HepG2 (cell line): Measurements from ENCODE around the gene ATG2A. TPM values are rescaled to one million over a fixed set of nuclear protein-coding genes. Genes with fewer than 3 reads are reported as not detected.

Source experiments
- CBFB ChIP-seq: sonication (generic); formaldehyde crosslinking; IDR thresholded peaks from 2 replicates; pipeline ENCODE4 v1.4.0; 2020; ENCODE audit warnings: missing genetic modification reagents
- EP300 ChIP-seq, 3 experiments: sonication (generic) in 1 of 3; formaldehyde crosslinking in 1 of 3; IDR thresholded peaks; 2 replicates each; pipeline versions ENCODE4 v1.5.1 to v1.6.1; 2011 to 2020; ENCODE audit warnings: low read depth in 2 of 3, low read length in 2 of 3, borderline replicate concordance in 1 of 3, improper control_type of control experiment in 1 of 3, mild to moderate bottlenecking in 1 of 3, missing genetic modification reagents in 1 of 3, moderate library complexity in 1 of 3
- HOXD1 ChIP-seq: sonication (generic); formaldehyde crosslinking; IDR thresholded peaks from 2 replicates; pipeline ENCODE4 v1.5.0; 2020; ENCODE audit warnings: missing genetic modification reagents
- JUN ChIP-seq: sonication (generic); formaldehyde crosslinking; IDR thresholded peaks from 2 replicates; pipeline ENCODE4 v1.4.0; 2020; ENCODE audit warnings: mild to moderate bottlenecking, missing genetic modification reagents
- KDM4B ChIP-seq: sonication (generic); formaldehyde crosslinking; IDR thresholded peaks from 2 replicates; pipeline ENCODE4 v1.4.0; 2020; ENCODE audit warnings: missing genetic modification reagents
- PCBP2 ChIP-seq: fragments of 200-400 bp; formaldehyde crosslinking; optimal IDR thresholded peaks from 2 replicates; pipeline ENCODE3; 2018; ENCODE audit warnings: low read length, low read depth; ENCODE audit not compliant: poor library complexity, severe bottlenecking
- SP4 ChIP-seq: sonication (generic); formaldehyde crosslinking; IDR thresholded peaks from 2 replicates; pipeline ENCODE4 v1.8.1; 2023; ENCODE audit warnings: mild to moderate bottlenecking, missing genetic modification reagents
- TGIF2 ChIP-seq: IDR thresholded peaks from 2 replicates; pipeline ENCODE4 v1.6.1; 2016; ENCODE audit warnings: control low read depth, missing compliant biosample characterization
- ZNF160 ChIP-seq: sonication (generic); formaldehyde crosslinking; IDR thresholded peaks from 2 replicates; pipeline ENCODE4 v1.8.0; 2022; ENCODE audit warnings: mild to moderate bottlenecking, inconsistent platforms, missing genetic modification reagents
- ZNF296 ChIP-seq: sonication (generic); formaldehyde crosslinking; conservative IDR thresholded peaks from 2 replicates; pipeline ENCODE4 v1.5.0; 2020; ENCODE audit warnings: mild to moderate bottlenecking, missing genetic modification reagents
- ZNF562 ChIP-seq: sonication (generic); formaldehyde crosslinking; IDR thresholded peaks from 2 replicates; pipeline ENCODE4 v1.8.0; 2022; ENCODE audit warnings: missing genetic modification reagents, borderline replicate concordance
- ZNF629 ChIP-seq: sonication (generic); formaldehyde crosslinking; conservative IDR thresholded peaks from 2 replicates; pipeline ENCODE4 v1.5.0; 2020; ENCODE audit warnings: missing genetic modification reagents
- polyA plus RNA-seq, 8 experiments: library from polyadenylated mRNA; depleted of rRNA in 3 of 8; stranded (reverse) in 7 of 8; unstranded in 1 of 8; fragments of >200 nt; fragmentation: Illumina TruSeq in 4 of 8; extraction: Trizol in 4 of 8; gene quantifications; 2 replicates each; pipeline versions ENCODE4 v1.2.1 to v1.2.3, GENCODE V29; 2011 to 2016; ENCODE audit warnings: low read depth in 4 of 8, missing spikeins in 1 of 8, mixed read lengths in 1 of 8; ENCODE audit not compliant: insufficient read depth in 1 of 8
- total RNA-seq, 5 experiments: library from RNA; depleted of rRNA; stranded (reverse); fragments of >200 nt; fragmentation: Illumina TruSeq; extraction: Trizol; gene quantifications; 2 replicates each; pipeline ENCODE4 v1.2.3, GENCODE V29; 2016; ENCODE audit warnings: low read depth in 1 of 5
- TF ChIP-seq, protein P1 (sequence below): IDR thresholded peaks from 2 replicates; pipeline ENCODE4 v1.6.1; 2012; ENCODE audit warnings: low read depth, low read length, improper control_type of control experiment
- TF ChIP-seq, protein P2 (sequence below): sonication (generic); formaldehyde crosslinking; IDR thresholded peaks from 2 replicates; pipeline ENCODE4 v1.8.1; 2022; ENCODE audit warnings: mild to moderate bottlenecking, missing genetic modification reagents
- TF ChIP-seq, protein P3 (sequence below): sonication (generic); formaldehyde crosslinking; IDR thresholded peaks from 2 replicates; pipeline ENCODE4 v1.8.0; 2022; ENCODE audit warnings: missing genetic modification reagents, mild to moderate bottlenecking, inconsistent platforms, borderline replicate concordance
- TF ChIP-seq, protein P4 (sequence below): sonication (generic); formaldehyde crosslinking; IDR thresholded peaks from one replicate; pipeline ENCODE4 v1.5.1; 2020; ENCODE audit warnings: mild to moderate bottlenecking, missing genetic modification reagents; ENCODE audit errors: not compliant biosample characterization

Gene ATG2A
- total and polyA plus RNA-seq, 2 of the 13 experiments (the other 11 are each of a cell fraction or from before 2014, with no cell fraction given), result 6.7 to 8.0 TPM

DNA sequence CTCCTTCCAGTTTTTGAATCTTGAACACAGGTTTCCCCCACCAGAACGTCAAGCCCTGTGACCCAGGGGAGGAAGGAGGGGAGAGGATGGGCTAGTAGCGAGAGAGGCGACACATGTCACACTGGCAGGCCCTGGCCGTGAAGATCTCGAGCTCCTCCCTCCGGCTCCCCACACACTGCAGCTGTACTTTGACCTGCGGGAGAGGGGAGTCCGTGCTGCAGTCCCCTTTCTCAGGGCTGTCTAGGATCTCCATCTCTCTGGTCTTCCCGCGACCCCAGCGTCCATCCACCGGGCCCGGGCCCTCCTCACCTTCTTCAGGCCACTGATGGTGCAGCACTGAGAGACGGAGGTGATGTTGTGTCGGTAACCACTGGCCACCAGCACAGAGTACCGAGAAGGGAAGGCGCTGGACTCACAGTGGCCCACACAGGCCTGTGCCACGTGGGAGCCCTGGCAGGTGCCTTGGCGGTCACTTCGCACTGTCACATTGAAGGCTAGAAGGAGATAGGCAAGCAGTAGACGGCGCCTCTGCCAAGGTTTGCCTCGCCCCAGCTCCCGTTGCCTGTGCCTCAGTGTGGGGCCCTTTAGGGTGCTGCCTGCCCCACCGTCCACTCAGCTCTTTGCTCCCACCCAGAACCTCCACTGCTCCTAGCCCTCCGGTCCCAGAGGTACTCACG is 17.8 kb upstream of the ATG2A start (continued):
- TF ChIP-seq, protein P1, sequence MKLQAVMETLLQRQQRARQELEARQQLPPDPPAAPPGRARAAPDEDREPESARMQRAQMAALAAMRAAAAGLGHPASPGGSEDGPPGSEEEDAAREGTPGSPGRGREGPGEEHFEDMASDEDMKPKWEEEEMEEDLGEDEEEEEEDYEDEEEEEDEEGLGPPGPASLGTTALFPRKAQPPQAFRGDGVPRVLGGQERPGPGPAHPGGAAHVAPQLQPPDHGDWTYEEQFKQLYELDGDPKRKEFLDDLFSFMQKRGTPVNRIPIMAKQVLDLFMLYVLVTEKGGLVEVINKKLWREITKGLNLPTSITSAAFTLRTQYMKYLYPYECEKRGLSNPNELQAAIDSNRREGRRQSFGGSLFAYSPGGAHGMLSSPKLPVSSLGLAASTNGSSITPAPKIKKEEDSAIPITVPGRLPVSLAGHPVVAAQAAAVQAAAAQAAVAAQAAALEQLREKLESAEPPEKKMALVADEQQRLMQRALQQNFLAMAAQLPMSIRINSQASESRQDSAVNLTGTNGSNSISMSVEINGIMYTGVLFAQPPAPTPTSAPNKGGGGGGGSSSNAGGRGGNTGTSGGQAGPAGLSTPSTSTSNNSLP, result no peak
- TF ChIP-seq, protein P2, sequence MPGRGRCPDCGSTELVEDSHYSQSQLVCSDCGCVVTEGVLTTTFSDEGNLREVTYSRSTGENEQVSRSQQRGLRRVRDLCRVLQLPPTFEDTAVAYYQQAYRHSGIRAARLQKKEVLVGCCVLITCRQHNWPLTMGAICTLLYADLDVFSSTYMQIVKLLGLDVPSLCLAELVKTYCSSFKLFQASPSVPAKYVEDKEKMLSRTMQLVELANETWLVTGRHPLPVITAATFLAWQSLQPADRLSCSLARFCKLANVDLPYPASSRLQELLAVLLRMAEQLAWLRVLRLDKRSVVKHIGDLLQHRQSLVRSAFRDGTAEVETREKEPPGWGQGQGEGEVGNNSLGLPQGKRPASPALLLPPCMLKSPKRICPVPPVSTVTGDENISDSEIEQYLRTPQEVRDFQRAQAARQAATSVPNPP, result no peak
- no peak for TF ChIP-seq EP300 (IDR thresholded peaks at IDR 0.05; ENCODE audit: low read depth in 2 of 2, low read length in 2 of 2)
- no peak for TF ChIP-seq EP300 (CRISPR knock-in tag; IDR thresholded peaks at IDR 0.05; ENCODE audit: borderline replicate concordance)
- no peak for TF ChIP-seq ZNF562 (CRISPR knock-in tag)
- TF ChIP-seq KDM4B (CRISPR knock-in tag), result no peak
- TF ChIP-seq TGIF2 (CRISPR knock-in tag), result peak; percentile 66; the same call in 1 of the 2 replicates
- TF ChIP-seq CBFB (CRISPR knock-in tag), result no peak
- 0 out of 2 replicates have a peak, but pooled peaks have one; percentile 17 for TF ChIP-seq ZNF629 (CRISPR knock-in tag)
- TF ChIP-seq, protein P3, sequence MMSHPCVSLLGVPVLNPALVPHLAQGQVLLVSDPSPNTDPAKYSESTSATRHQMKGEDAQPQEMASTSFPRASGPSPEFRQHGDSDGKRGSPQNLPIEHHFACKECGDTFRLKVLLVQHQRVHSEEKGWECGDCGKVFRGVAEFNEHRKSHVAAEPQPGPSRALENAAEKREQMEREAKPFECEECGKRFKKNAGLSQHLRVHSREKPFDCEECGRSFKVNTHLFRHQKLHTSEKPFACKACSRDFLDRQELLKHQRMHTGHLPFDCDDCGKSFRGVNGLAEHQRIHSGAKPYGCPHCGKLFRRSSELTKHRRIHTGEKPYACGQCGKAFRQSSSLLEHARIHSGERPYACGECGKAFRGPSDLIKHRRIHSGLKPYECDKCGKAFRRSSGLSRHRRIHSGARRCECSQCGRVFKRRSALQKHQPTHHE (CRISPR knock-in tag), result no peak
- no peak for TF ChIP-seq HOXD1 (CRISPR knock-in tag)
- TF ChIP-seq, protein P4, sequence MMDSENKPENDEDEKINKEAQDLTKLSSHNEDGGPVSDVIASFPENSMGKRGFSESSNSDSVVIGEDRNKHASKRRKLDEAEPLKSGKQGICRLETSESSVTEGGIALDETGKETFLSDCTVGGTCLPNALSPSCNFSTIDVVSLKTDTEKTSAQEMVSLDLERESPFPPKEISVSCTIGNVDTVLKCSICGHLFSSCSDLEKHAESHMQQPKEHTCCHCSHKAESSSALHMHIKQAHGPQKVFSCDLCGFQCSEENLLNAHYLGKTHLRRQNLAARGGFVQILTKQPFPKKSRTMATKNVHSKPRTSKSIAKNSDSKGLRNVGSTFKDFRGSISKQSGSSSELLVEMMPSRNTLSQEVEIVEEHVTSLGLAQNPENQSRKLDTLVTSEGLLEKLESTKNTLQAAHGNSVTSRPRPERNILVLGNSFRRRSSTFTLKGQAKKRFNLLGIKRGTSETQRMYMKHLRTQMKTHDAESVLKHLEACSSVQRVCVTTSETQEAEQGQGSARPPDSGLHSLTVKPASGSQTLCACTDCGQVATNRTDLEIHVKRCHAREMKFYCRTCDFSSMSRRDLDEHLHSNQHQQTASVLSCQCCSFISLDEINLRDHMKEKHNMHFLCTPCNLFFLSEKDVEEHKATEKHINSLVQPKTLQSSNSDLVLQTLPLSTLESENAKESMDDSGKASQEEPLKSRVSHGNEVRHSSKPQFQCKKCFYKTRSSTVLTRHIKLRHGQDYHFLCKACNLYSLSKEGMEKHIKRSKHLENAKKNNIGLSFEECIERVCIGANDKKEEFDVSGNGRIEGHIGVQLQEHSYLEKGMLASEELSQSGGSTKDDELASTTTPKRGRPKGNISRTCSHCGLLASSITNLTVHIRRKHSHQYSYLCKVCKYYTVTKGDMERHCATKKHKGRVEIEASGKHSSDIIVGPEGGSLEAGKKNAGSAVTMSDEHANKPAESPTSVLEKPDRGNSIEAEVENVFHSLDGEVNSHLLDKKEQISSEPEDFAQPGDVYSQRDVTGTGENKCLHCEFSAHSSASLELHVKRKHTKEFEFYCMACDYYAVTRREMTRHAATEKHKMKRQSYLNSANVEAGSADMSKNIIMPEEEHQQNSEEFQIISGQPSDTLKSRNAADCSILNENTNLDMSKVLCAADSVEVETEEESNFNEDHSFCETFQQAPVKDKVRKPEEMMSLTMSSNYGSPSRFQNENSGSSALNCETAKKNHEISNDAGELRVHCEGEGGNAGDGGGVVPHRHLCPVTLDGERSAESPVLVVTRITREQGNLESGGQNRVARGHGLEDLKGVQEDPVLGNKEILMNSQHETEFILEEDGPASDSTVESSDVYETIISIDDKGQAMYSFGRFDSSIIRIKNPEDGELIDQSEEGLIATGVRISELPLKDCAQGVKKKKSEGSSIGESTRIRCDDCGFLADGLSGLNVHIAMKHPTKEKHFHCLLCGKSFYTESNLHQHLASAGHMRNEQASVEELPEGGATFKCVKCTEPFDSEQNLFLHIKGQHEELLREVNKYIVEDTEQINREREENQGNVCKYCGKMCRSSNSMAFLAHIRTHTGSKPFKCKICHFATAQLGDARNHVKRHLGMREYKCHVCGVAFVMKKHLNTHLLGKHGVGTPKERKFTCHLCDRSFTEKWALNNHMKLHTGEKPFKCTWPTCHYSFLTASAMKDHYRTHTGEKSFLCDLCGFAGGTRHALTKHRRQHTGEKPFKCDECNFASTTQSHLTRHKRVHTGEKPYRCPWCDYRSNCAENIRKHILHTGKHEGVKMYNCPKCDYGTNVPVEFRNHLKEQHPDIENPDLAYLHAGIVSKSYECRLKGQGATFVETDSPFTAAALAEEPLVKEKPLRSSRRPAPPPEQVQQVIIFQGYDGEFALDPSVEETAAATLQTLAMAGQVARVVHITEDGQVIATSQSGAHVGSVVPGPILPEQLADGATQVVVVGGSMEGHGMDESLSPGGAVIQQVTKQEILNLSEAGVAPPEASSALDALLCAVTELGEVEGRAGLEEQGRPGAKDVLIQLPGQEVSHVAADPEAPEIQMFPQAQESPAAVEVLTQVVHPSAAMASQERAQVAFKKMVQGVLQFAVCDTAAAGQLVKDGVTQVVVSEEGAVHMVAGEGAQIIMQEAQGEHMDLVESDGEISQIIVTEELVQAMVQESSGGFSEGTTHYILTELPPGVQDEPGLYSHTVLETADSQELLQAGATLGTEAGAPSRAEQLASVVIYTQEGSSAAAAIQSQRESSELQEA (CRISPR knock-in tag), result peak; percentile 70
- no peak for TF ChIP-seq PCBP2
- no peak for TF ChIP-seq JUN
- TF ChIP-seq ZNF160 (CRISPR knock-in tag), result peak; percentile 34; the same call in 1 of the 2 replicates
- TF ChIP-seq SP4 (CRISPR knock-in tag), result no peak; the same call in 1 of the 2 replicates
- TF ChIP-seq ZNF296 (CRISPR knock-in tag), result no peak
